ENCODE results near the gene ZBTB49.

Gene ZBTB49

DNA sequence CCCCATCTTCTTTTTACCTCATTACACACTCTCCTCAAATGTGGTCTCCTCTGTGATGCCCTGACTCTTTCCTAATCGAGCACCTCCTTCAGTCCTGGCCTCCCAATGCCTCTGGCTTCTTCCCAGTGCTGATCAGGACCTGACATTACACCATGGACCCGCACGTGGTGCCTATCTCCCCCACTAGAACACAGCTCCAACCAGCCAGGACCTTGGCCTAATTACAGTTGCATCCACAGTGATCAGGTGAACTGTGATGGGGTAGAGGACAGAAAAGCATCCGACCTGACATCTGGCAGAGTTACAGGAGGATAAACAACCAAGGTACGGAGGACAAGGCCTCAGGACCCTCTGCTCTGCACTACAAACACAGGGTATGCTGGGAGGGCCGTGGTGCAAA, 12.5 kb upstream of the ZBTB49 start:
- no peak for DNase-seq (ENCODE audit: low read depth)

DNA sequence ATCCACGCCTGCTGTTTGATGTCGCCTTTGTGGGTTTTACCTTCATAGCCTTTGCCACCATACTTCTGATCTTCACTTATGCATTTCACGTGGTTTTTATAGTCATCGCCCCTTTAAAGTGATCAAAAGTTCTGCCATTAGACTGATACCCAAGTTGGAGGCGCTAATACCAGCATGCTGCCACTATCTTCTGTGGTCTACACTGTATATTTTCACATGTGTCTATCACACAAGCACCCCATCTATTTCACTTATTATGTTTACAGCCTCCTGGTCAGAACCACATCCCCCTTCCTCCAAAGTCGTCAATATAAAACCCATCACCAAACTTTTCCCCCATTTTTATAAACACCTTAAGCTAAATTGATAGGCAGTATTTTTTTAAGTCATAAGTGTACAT, 8.3 kb upstream of the ZBTB49 start:
- DNase-seq (ENCODE audit: low read depth) = no peak

DNA sequence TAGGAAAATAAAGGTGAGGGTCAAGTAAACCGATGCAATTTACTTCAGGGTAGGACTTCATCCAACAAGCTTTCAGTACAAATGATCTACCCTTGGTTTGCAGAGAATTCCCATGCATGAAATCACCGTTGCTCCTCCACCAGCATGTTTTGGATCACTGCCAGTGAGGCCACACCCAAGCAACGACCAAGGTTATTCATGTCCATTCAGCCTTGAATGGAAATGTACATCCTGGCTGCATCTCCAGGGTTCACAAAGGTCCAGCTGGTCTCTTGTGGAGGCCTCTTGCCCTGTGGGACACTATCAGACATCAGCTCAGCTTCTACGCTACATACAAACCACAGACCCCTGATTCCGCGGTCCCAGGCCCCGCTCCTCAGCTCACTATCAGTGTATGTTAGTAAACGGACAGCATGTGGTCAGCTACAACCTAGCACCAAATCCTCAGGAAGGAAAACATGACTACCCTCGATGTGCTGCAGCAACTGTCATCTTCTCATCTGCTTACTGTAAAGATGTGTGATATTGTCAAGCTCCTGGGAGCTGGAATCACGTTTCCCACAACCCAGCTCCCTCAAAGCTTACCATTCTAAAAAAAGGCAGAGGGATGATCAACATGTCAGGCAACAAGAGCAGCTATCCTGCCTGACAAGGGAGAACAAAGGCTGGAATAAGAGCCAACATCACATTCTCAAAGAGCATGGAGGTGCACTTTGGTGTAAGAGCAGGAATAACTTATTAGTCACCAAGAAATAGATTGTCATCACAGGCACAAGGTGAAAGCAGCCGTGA, 5.0 kb upstream of the ZBTB49 start:
- no peak for DNase-seq (ENCODE audit: low read depth)

DNA sequence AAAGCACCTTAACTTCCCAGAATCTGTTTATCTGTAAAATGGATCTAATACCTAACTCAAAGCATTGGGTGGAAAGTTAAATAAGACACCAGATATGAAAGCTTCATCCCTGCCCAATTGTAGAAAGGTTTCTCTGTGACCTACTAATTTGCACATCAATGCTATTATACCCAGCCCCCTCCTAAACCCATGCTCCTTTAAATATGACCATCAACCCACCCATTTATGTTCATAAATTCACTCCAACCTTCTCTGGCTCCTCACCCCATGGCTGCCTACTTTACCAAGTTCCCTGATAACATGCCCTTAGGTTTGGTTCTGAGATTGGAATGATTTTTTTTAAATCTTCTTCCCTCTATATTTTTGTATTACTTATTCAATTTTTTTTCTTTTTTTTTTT, 2.0 kb upstream of the ZBTB49 start:
- DNase-seq (ENCODE audit: low read depth) = no peak

DNA sequence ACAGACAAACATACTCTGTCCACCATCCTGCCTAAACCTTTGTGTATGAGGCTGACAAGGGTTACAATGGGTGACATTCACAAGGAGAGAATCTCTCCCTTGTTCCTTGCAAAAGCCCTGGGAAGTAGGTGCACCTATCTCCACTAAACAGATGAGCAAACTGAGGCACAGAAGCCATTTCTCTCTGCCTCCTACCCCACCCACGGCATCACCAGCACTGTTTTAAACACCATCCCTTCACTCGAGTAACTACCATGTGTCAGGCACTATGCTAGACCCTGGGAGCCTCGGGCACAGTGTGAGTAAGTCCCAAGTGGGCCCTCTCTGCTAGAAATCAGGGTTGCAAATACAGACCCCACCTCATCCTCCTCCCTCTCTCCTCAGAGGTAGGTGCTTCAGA, 996 bp upstream of the ZBTB49 start:
- DNase-seq (ENCODE audit: low read depth) = no peak

DNA sequence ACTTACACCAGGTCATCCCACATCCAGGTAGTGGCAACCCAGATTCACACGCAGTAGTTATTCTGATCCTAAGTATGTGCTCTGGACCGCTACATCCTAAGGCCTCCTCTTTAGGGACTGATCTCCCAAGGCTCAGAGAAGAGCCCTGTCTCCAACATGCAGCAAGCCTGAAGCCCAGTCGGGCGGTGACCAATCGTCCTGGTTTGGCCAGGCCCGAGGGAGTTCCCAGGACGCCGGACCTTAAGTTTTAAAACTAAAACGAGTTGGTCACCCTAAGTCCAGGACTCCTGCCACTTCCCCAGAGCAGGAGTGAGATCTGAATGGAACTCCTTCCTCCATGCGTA, 482 bp upstream of the ZBTB49 start:
- DNase-seq (ENCODE audit: low read depth) = no peak

DNA sequence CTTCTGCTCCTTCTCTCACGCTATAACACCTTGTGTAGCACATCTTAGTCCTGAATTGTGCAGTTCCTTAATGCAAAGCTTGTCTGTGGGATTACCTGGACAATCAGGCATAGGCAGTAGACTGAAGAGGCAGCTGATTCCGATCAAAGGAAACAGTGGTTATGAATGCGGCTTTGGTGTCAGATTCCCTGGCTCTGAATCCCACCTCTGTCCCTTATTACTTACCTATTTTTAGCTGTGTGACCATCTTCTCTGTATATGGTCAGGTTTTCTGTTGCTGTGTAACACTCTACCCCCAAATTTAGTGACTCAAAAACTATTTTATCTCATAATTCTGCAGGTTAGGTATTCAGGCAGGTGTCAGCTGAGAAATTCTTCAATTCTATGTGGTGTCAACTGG, 3.2 kb downstream of the ZBTB49 start:
- DNase-seq (ENCODE audit: low read depth) = no peak

DNA sequence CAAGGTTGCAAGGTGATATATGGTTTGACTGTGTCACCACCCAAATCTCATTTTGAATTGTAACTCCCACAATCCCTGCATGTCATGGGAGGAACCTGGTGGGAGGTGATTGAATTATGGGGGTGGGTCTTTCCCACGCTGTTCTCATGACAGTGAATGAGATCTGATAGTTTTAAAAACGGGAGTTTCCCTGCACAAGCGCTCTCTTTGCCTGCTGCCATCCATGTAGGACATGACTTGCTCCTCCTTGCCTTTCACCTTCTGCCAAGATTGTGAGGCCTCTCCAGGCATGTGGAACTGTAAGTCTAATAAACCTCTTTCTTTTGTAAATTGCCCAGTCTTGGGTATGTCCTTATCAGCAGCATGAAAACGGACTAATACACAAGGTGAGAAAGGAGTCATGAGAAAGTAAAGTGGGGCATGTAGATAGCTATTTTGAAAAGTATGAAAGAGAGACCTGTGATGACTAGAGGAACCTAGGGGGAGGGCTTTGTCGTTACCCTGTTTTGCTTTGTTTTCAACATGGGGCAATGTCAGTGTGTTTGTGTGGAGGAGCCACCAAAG, 6.3 kb downstream of the ZBTB49 start:
- DNase-seq (ENCODE audit: low read depth) = no peak

DNA sequence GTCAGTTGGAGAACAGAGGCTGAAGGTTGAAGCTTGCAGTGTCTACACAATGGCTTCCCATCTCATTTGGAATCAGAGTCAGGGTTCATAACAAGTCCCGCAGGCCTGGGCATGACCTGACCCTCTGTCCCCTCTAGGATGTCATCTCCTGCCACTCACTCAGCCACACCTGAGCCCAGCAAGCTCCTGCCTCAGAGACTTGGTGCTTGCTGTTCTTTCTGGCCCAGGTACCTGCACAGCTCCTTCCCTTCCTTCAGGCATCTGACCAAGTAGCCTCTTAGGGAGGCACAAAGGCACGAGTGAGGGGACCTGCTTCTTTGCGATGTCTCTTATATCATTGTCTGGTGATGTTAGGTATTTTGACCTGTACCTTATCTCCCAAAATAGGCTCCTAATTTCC, 9.0 kb downstream of the ZBTB49 start:
- DNase-seq (ENCODE audit: low read depth) = no peak

DNA sequence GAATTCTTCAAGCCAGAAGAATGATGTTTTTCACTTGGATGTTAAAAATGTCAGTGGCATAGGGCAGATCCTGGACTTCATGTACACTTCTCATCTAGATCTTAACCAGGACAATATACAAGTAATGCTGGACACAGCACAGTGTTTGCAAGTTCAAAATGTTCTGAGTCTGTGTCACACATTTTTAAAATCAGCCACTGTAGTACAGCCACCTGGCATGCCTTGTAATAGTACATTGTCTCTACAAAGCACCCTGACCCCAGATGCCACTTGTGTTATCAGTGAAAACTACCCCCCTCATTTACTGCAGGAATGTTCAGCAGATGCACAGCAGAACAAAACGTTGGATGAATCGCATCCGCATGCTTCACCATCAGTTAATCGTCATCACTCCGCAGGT, 11.9 kb downstream of the ZBTB49 start:
- DNase-seq (ENCODE audit: low read depth) = no peak

DNA sequence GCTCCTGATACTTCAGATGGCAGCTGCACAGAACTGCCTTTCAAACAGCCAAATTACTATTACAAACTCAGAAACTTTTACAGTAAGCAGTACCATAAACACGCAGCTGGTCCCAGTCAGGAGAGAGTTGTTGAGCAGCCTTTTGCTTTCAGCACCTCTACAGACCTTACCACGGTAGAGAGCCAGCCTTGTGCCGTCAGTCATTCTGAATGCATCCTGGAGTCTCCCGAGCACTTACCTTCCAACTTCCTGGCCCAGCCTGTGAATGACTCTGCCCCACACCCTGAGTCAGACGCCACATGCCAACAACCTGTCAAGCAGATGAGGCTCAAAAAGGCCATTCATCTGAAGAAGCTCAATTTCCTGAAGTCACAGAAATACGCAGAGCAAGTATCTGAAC, 12.4 kb downstream of the ZBTB49 start:
- no peak for DNase-seq (ENCODE audit: low read depth)

DNA sequence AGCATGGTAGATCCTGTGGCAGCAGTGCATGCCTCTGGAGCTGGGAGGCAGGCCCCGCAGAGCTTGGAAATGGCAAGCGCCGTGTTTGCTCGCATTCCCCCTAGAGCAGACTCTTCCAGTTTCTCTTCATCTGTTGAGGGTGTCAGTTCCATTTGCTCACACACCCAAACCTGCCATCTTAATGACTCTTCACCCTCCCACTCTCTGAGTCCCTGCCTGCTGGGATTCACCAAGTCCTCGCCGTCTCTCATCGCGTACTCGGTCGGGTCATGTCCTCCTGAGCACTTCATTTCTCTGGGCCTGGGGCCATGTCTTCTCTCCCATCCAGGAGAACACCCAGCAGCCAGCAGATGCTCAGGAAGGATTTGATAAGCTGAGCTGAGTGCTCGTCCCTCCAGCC, 16.9 kb downstream of the ZBTB49 start:
- DNase-seq (ENCODE audit: low read depth) = no peak

DNA sequence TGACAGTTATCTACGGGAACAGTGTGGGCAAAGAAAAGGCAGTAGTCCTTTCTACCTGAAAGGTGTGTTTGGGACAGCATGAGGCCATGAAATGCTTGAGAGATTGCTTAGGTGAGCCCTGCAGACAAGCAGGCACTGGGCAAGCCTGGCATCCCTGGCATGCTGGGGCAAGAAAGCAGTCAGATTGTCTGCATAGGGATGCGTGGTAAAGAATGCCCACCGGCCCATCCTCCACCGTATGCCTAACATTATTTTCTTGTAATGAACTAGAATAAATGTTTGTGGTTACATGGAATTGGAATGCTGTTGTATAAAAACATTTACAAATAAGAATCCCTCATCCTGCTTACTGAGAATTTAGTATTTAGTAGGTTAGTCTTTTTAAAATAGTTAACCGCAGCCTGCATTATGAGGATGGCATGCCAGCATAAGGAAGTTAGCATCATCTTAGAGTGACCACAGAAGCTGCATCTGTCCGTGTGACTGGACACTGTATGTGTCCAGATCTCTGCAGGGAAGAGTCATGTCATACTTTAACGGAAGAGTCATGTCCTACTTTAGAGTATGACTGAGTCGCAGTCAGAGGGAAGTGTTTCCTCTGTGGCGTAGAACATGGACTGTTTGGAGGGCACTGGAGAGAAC, 18.9 kb downstream of the ZBTB49 start:
- no peak for DNase-seq (ENCODE audit: low read depth)

DNA sequence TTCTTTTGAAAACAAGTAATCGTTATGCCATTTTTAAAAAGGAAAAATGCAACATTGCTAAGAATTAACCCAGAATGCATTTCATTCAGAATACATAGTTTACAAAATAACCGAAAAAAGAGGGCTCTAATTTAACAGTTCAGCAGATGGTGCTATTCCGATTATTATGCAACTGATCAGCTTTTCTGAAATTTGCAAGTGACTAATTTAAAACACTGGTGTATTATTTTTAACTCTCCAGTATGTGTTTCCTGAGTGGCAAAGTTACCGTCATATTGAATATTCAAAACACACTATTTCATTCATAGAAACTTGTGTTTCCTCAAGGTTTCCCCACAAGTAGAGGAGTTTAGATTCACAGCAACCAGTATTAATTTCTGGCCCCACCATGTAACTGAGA, 21.1 kb downstream of the ZBTB49 start:
- DNase-seq (ENCODE audit: low read depth) = no peak

DNA sequence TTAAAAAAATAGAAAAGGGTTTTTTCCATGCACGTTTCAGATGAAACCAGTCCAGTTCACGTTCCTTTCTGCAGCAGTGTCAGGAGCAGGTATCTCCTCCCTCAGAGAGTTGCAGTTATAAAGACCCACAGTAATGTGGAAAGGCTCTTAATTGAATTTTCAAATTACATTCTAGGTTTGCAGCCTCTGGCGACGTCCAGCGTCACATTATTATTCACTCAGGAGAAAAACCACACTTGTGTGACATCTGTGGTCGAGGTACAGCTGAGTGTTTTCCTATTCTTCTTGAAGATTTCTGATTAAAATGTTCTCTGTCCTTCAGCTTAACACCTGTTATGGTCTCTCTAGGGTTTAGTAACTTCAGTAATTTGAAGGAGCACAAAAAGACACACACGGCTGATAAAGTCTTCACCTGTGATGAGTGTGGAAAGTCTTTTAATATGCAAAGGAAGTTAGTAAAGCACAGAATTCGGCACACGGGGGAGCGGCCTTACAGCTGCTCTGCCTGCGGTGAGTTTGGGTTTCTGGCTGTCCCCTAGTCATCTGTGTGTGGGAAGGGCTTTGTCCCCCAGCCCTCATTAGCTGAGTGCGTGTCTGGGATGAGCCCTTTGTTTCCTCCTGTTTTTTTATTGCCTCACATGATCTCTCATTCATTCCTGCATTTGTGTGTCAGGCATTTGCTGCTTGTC, 25.6 kb downstream of the ZBTB49 start:
- DNase-seq (ENCODE audit: low read depth) = no peak

DNA sequence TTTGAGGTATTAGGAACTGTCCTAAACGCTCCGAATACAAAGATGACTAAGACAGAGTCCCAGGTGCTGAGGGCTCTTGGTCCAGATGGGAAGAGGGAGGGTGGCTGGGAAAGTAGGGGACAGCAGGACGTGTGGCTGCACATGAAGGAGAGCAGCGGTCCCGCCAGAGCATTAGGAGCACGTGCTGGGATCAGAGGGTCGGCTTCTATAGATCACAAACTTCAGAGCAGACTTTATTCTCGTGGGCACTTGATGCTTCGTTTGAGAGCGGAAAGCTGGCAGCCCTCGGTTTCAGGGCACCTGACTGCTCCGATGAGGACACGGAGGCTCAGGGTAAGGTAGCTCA, 26.1 kb downstream of the ZBTB49 start:
- DNase-seq (ENCODE audit: low read depth) = no peak

DNA sequence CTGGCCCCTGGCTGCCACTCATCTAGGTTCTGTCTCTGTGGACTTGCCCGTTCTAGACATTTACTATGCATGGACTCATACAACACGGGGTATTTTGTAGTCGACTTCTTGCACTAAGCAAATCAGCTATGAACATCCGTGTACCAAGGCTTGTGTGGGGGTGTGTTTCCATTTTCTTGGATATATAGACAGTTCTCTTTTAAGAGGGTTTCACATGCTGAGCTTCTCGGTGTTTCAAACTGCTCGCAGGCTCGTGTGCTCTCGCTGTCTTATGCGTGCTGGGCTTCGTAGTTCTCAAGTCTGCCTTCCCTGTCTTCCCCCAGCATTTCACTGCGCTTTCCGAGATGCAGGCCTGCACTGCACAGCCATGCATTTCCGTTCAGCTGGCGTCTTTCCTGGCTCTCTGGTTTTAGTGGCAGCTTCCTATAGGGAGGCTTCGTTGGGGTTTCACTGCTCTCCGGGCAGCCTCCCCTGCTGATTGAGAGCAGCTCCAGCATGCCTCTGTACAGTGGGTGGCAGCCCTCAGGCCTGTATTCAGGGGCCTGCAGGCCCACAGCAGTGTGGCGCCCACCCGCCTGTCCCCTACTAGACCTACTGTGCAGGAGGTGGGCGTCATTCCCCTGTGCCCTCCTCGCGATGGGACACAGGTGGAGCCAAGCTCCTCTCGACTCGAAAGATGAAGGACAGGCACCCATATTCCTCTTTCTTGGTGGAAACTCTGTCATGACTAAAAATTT, 27.6 kb downstream of the ZBTB49 start:
- DNase-seq (ENCODE audit: low read depth) = no peak

DNA sequence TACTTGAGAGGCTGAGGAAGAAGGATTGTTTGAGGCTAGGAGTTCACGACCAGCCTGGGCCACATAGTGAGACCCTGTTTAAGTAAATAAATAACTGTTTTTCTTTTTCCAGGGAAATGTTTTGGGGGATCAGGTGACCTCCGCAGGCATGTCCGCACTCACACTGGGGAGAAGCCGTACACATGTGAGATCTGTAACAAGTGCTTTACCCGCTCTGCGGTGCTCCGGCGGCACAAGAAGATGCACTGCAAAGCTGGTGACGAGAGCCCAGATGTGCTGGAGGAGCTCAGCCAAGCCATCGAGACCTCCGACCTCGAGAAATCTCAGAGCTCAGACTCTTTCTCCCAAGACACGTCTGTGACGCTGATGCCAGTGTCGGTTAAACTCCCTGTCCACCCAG, 30.5 kb downstream of the ZBTB49 start:
- DNase-seq (ENCODE audit: low read depth) = no peak

DNA sequence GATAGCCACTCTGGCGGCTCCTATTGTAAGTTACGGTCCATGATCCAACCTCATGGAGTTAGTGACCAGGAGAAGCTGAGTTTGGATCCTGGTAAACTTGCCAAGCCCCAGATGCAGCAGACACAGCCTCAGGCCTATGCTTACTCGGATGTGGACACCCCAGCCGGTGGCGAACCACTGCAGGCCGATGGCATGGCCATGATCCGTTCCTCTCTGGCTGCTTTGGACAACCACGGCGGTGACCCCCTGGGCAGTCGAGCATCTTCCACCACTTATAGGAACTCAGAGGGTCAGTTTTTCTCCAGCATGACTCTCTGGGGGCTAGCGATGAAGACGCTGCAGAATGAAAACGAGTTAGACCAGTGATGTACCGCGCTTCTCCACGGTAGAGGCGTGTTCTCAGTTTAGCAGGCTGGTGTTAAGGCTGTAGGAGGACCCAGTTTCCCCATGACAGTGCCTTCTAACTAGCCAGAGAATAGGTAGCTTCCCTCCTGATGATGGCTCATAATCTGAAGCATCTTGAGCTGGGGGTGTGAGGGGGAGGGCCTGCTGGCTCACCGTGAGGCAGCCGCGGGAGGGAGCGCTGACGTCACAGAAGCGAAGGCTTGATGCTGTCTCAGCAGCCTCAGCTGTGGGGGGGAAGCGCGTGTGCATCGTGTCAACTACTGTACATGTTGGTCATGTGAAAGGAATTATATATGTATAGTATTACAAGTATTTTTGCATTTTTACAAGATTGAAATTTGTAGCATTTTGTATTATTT, 31.1 kb downstream of the ZBTB49 start:
- no peak for DNase-seq (ENCODE audit: low read depth)

DNA sequence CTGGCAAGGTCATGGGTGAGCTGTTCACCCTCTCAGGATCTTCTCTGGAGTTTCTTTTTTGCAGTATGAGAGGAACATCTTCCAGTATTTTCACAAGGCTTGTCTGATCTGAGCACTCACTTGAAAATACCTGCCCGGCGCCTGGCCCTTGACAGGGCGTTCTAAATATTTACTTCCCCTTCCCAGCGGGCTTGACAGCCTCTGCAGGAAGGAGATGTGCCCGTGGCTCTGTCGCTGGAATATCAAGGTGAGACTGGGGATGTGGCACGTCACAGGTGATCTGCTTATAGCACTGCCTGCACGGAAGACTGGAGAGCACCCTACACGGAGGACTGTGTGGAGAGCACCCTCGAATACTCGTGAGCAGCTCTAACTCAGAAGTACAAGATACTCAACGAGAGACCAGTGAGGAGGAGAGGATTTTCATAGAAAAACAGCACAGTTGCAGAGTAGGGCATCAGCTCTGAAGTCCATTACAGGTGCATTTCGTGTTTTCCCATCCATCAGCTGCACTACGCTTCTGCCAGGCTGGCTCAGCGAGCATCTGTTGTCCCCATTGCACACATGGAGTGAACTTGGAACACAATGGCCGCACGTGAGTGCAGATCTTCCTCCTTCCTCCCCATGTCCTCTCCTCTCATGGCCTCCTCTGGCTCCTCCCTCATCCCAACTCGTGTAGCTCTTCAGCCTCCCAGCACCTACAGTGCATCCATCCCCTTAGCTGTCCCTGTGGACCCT, 32.1 kb downstream of the ZBTB49 start:
- DNase-seq (ENCODE audit: low read depth) = no peak
